Measurements from ENCODE around the gene EGFL6.

- TF ChIP-seq CTCF (IDR thresholded peaks at IDR 0.05): no peak
- no peak for TF ChIP-seq ZFX (IDR thresholded peaks at IDR 0.05; ENCODE audit: borderline replicate concordance)
These were observed 20.8 kb downstream of the EGFL6 start for GRCh38 chrX:13590207-13590606.
